NCI-H2196 treated with DMSO at 0.1 percent for 48 hours (cell line): ENCODE results near the gene XPC.
"Not testable (repeated sequence)": the region's sequence is repeated elsewhere in the genome, so short reads cannot be mapped to it uniquely, and the experiment has no call there.

ENCODE experiments used
- DNase-seq: peaks from one replicate; lab custom pipeline; 2025; ENCODE audit not compliant: unreplicated experiment; lab: John Stamatoyannopoulos, UW

The XPC gene

DNA sequence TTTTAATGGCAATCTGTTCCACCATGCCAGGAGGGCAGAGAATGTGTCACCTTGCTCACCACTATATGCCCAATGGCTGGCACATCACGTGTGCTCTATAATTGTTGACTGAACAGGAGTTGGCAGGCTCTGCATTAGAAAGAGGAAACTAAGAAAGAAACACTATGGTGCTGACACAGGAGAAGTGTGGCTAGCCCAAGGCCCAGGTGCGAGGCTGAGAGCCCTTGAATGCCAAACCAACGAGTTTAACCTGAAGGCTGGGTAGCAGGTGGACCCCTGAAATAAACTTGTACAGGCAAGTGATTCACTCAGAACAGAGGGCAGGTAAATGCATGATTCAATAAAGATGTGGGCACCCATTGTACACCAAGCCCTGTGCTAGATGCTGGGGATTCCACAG lies 56.1 kb downstream of the XPC start:
- DNase-seq: no peak

DNA sequence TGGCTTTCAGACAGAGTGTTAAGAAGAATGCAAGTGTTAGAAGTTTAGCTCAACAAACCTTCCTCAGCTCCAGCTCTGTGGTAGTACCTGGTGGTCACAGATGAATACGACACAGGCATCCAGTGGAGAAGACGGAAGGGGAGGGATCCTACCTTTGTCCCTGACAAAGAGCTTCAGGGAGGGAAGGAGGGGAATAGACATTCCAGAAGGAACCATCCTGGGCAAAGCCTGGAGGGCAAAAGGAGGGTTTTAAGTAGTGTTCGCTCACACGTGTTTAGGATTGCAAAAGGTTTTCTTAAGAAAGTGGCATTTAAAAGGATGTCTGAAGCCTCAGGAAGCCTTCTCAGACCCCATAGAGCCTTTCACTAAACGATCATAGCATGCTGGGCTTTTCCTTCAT lies 56.5 kb downstream of the XPC start:
- DNase-seq: no peak

DNA sequence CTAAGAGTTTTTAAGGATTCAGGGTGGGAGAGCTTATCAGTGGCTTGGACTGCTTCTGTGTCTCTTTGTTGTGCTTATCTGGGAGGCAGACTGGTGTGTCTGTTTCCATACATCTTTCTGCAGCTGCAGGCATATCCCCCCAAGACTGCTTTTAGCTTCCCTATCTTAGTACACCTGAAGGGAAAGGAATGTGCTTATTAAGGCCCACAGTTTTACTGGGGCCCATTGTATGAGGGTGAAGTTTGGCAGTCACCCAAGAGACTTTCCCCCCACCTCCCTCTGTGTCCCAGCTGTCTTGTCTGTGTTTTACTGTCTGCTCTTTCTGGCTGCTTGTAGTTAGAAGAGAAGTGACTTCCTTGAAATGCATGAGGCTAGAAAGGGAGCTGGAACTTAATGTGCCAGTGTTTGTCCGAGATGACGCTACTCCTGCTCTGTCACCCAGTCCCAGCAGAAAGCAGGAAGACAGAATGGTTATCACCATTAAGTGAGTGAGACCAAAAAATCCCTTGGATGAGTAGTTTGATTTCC lies 57.4 kb downstream of the XPC start:
- not testable (repeated sequence) for DNase-seq

DNA sequence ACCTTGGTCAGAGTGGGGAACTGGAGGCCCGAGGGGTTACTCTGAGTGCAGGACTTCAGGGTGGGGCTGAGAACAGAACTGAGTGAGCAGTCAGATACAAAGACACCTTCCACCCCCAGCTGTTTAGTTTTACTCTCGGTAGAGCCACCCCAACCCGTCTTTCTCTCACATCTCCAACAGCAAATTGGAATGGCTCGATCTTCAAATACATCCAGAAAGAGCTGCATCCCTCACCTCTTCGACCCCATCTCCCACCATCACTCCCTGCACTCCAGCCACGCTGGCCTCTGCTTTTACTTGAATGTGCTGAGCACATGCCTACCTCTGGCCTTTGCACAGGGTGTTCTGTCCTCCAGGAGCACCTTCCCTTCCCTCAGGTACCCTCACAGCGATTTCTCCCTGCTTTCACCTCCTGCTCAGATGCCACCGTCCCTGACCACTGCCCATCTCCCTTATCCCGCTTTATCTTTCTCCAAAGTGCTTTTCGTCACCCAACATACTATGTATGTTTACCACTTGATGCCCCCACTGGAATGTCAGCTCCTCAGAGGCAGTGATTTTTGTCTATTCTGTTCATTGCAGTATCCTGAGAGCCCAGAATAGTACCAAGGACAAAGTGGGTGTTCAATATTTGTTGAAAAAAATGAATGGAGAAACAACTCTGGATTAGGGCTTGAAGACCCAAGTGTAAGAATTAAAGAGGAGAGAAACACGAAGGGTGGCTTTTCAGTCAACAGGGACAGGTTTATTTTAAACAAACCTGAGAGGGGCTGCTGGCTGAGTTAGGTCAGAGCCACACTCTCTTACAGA lies 58.1 kb downstream of the XPC start:
- DNase-seq: no peak

DNA sequence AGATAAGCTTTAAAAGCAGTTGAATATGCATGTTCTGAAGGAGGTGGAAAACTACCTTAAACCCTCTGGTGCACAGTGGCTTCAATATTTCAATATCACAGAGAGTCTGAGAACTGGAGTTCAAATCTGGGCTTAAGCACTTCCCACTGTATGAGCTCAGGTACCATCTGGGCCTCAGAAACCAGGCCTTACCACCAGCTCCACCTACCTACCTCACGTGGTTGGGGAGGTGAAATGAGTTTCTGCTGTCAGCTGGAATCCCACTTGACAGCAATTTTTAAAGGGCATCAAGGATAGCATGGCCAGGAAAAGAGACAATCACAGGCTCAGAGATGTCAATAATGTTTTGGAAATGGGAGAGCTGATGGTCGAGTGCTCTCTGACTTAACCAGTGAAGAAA lies 58.8 kb downstream of the XPC start:
- DNase-seq: no peak

DNA sequence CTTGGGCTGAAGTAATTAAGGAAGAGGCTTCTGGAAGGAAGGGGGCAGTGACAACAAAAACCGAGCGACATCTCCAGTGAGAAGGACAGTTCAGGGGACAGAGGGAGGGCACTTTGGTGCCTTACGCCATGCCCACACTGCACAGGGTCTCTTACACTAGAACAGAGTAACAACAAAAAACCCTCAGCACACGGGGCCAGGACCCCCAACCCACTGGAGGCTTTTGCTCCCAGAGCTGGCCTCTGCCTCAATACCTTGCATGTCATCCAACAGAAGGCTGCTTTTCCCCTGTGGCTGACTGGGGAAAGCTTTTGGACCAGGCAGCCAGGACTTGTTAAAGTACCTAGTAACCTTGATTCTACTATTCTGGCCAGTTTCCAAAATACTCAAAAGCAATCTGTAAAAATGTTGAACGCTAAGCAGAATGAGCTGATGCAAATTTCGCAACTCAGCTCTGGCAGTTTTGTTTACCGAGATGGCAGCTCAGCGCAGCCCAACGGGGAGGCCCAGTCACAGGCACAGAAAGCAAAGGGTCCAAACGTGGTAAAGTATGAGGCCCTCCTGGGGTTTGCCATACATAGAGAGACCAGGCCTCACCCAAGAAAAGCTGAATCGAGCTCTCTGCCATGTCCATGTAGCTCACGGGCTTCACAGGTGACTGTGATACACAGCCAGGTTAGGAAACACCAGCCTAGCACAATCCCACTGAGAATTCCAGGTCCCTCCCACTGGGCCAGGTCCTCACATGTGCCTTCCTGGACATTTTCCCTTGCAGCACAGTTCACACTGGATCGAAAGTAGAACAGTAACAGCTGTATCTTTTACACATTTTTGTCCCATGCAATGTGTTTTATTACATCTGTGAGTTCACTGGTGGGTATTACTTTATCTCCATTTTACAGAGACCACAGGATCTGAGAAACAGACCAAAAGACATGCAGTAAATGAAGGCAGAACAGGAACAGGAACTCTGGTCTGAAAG lies 59.7 kb downstream of the XPC start:
- no peak for DNase-seq

DNA sequence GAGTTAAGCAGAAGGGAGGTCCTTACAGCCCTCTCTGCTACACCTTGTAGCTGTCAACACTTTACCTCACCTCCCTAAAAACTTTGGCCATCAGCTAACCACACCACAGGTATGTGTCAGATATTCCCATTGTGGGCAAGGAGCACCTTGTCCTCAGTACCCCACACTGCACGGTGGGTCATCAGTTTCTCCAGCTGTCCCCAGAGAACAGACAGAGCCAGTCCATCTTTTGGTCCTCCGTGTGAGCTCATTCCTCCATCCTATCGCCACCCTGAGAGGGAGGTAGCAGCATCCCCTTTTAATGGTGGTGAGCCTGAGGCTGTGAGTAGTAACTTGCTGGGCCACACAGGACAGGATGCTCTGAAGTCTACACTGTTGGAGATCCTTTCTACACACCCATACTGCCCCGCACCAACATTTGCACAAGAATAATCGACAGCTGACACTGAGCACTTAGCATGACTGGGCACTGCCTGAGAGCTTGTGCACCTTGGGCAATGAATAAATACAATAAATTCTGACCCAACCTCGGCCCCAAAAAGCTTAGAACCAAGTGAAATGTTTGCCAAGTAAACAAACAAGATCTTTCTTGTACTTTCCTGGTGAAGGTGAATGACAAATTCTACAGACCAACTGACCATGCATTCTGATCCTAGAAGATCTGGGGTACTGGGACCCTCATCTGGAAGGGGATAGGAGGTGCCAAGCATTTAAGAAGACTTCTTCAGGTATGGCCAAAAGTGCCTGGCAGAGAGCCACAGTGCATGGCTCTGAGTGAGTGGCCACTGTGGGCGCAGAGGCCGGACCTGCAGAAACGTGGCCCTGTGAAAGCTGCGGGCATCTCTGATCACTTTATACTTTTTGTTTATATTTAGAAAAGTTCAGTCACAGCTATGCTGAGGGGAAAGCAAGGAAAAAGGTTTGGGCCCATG lies 60.7 kb downstream of the XPC start:
- no peak for DNase-seq

DNA sequence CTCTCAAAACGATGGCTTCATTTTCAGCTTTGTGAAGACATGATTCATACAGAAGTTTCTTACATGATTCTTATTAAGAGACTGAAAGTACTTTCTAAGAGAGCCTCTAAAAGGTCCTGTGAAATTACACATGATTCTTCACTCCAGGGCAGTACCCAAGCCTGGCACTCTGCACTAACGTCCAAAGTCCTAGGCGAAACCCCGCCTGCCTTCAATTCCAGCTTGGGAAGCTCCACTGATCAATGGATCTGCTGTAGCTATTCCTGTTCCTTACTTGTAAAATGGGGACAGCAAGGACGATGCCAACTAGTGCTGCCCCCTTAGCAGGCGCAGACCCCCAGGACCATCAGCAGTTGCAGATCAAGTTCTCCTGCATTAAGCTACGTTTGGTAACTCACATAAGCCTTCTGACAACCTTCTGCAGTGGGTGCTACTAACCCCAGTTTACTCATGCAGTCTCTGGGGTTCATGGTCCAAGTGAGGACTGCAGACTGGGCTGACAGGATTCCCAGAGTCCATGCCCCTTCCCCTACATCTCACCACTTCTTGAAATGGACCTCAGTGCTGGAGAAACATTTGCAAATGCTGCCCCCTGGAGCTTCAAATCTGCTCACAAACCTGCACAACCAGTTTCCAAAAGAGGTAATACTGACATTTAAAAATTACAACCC lies 64.3 kb downstream of the XPC start:
- DNase-seq: no peak

DNA sequence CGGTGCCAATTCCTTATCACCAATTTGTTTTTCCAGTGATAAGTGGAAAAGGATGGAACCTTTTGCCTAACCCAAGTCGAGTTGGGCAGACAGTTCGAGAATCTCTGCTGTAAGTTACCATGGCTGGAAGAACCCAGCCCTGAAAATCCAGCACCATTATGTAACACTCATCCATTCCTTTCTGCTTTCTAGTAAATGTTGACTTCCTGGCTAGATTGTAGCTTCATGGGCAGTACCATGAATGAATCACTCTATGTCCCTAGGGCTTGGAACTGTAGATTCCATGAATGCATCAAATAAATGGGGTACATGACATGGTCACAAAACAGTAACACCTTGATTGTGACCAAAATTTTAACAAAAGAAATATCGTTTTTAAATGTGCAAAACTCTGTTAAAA lies 67.7 kb downstream of the XPC start:
- DNase-seq: no peak

DNA sequence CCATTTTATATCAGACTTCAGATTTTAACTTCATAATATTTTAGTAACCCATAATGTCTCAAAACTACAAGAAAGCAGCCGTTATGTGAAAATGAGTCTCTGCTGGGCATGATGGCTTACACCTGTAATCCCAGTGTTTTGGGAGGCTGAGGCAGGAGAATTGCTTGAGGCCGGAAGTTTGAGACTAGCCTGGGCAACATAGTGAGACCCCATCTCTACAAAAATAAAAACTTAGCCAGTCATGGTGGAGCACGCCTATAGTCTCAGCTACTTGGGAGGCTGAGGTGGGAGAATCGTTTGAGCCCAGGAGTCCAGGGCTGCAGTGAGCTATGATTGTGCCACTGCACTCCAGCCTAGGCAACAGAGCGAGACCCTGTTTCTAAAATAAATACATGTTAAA lies 68.6 kb downstream of the XPC start:
- DNase-seq: not testable (repeated sequence)

DNA sequence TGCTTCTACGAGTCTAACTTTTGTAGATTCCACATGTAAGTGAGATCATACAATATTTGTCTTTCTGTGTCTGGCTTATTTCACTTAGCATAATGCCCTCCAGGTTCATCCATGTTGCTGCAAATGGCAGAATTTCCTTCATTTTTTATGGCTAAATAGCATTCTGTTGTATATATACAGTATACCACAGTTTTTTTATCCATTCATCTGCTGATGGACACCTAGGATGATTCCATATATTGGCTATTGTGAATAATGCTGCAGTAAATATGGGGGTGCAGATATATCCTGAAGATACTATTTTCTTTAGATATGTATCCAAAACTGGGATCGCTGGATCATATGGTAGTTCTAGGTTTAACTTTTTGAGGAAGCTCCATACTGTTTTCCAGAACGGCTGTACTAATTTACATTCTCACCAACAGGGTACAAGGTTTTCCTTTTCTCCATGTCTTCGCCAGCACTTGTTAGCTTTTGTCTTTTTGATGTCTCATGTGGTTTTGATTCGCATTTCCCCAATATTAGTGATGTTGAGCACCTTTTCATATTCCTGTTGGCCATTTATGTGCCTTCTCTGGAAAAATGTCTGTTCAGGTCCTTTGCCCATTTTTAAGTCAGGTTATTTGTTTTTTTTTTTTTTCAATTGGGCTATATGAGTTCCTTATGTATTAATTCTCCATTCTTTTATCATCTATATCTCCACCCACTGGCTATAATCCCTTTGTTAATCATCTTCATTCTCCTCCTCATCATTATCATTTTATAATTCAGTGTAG lies 80.6 kb downstream of the XPC start:
- no peak for DNase-seq

DNA sequence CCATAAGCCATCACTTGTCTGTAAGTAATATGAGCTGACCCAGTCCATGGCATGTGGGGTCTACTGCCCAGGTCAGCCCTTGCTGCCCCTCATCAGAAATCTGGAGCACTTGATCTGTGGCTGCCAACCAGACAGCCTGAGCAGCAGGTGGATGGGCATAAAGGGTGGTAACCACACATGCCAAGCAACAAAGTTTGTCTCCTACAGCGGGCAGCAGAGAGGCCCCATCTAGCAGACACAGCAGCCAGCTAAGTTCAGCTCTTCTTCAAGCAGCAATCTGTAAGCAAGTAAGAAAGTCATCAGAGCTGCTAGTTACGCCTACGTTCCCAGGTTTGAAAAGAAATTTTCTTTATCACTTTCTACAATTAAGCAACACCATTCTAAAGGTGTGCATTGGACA lies 81.7 kb downstream of the XPC start:
- no peak for DNase-seq
